Mucosa of descending colon (tissue), 3 donors: Measurements from ENCODE around the gene CENPX. TPM values are rescaled to one million over a fixed set of nuclear protein-coding genes. Genes with fewer than 3 reads are reported as not detected.

Experiments
- ATAC-seq: fragments of 200-7000 bp; cut with Tn5 transposase; one replicate; pipeline ENCODE4 v1.9.1; 2020; ENCODE audit warnings: mild to moderate bottlenecking, moderate library complexity
- DNase-seq, 3 donors: peaks; one replicate each; pipeline ENCODE4 v3.0.0-alpha.2; 2020
- H3K36me3 ChIP-seq: fragments of 200-600 bp; one replicate; pipeline ENCODE4 v1.8.0; 2021; ENCODE audit warnings: low read depth, mild to moderate bottlenecking
- H3K4me1 ChIP-seq: fragments of 200-600 bp; one replicate; pipeline ENCODE4 v1.8.0; 2021; ENCODE audit warnings: low read depth, mild to moderate bottlenecking
- H3K4me3 ChIP-seq: fragments of 200-600 bp; one replicate; pipeline ENCODE4 v1.8.0; 2021; ENCODE audit warnings: mild to moderate bottlenecking
- H3K9me3 ChIP-seq: fragments of 200-600 bp; one replicate; pipeline ENCODE4 v1.8.0; 2021; ENCODE audit warnings: mild to moderate bottlenecking
- intact Hi-C, 2 donors: fragments of 100-400 bp; cut with DNase I in 1 of 2; cut with micrococcal nuclease in 1 of 2; formaldehyde crosslinking; loops; one replicate each; pipeline versions ENCODE4 v1.11.0 to v1.11.1; 2022; cut with DNase I, micrococcal nuclease
- total RNA-seq, 3 donors: library from RNA; stranded (reverse); fragmentation: NEBNext Ultra II Directional in 2 of 3; extraction: Animal tissue kit (Norgen Biotek cat#: 25700) in 2 of 3; gene quantifications; one replicate each; pipeline versions ENCODE4 v1.2.1 to v1.2.4, GENCODE V29; 2021 to 2023
- TF ChIP-seq, protein P1 (sequence below): fragments of 200-600 bp; IDR thresholded peaks from one replicate; pipeline ENCODE4 v1.8.0; 2022; ENCODE audit warnings: antibody characterized with exemption, mild to moderate bottlenecking
- donor health status: DM: no; HTN: no; CAD: no; lungs with moderate emphysema.
- donor health status: DM: no; HTN: no; CAD: no.
- donor health status: DM: no; HTN: yes; CAD: no.

The CENPX gene
- total RNA-seq, 3 donors from 2014 or later: 76.3 to 114 (median 81.3) TPM

DNA sequence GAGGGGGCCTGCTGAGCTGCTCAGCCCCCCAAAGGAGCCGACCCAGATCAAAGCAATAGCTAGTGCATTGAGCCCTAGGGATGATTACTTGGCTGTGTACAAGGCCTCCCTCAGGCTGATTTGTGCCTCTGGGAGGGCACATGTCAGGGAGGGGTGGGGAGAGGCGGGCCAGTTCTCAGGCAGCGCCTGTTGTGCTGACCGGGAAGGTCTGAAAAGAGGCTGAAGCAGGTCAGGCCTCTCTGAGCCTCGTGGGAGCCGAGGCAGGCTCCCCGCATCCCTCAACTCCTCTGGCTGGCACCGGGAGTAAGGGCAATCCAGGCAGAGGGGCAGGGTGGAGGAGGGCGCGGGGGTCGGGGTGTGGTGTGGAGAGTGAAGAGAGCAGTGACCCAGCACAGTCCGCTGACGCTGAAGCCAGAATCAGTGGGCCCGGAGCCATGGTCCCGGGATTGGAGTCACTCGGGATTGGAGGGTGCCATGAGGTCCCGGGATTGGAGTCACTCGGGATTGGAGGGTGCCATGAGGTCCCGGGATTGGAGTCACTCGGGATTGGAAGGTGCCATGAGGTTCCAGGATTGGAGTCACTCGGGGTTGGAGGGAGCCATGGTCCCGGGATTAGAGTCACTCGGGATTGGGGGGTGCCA, 11.8 kb upstream of the CENPX start:
- ATAC-seq (no peak), DNase-seq (no peak)
- H3K9me3 ChIP-seq: no peaks in the 10 kb centered on the region
- H3K4me3 ChIP-seq: no peak overlapping the region
- TF ChIP-seq, protein P1, sequence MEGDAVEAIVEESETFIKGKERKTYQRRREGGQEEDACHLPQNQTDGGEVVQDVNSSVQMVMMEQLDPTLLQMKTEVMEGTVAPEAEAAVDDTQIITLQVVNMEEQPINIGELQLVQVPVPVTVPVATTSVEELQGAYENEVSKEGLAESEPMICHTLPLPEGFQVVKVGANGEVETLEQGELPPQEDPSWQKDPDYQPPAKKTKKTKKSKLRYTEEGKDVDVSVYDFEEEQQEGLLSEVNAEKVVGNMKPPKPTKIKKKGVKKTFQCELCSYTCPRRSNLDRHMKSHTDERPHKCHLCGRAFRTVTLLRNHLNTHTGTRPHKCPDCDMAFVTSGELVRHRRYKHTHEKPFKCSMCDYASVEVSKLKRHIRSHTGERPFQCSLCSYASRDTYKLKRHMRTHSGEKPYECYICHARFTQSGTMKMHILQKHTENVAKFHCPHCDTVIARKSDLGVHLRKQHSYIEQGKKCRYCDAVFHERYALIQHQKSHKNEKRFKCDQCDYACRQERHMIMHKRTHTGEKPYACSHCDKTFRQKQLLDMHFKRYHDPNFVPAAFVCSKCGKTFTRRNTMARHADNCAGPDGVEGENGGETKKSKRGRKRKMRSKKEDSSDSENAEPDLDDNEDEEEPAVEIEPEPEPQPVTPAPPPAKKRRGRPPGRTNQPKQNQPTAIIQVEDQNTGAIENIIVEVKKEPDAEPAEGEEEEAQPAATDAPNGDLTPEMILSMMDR: no peak
- no peaks in the 10 kb centered on the region for H3K36me3 ChIP-seq
- peaks cover 22% of the 10 kb centered on the region for H3K4me1 ChIP-seq
- intact Hi-C loops: loop anchor here (5.0 to 10.0 kb wide), 2 partner anchors 118 to 120 kb away; no protein-coding TSS in a partner anchor

DNA sequence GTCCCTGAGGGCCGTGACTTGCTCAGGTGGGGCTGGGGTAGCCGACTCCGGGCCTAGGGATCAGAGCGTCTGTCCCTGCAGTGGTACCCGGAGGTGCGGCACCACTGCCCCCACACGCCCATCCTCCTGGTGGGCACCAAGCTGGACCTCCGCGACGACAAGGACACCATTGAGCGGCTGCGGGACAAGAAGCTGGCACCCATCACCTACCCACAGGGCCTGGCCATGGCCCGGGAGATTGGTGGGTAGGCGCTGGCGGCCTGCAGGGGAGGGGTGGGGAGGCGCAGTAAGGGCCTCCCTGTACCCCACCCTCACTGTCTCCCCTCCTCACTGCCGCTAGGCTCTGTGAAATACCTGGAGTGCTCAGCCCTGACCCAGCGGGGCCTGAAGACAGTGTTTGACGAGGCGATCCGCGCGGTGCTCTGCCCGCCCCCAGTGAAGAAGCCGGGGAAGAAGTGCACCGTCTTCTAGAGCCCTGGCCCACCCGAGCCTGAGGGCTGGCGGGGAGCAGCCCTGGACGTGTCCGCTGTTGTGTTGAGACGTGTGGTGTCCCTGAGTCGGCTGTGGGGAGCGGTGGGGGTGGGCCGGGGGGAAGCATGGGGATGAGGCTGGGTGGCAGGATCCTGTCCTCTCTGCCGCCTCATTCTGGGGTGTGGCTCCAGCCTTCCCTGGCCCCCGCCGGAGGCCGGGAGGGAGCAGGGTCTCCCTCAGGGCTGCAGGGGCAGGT, 10.8 kb upstream of the CENPX start:
- intact Hi-C loops: loop anchor here (5.0 to 10.0 kb wide), 2 partner anchors 119 to 121 kb away; no protein-coding TSS in a partner anchor
- peaks cover 22% of the 10 kb centered on the region for H3K4me1 ChIP-seq
- ATAC-seq: no peak
- TF ChIP-seq, protein P1: no peak
- no peaks in the 10 kb centered on the region for H3K36me3 ChIP-seq
- DNase-seq: no peak
- no peaks in the 10 kb centered on the region for H3K9me3 ChIP-seq
- H3K4me3 ChIP-seq: no peak overlapping the region

DNA sequence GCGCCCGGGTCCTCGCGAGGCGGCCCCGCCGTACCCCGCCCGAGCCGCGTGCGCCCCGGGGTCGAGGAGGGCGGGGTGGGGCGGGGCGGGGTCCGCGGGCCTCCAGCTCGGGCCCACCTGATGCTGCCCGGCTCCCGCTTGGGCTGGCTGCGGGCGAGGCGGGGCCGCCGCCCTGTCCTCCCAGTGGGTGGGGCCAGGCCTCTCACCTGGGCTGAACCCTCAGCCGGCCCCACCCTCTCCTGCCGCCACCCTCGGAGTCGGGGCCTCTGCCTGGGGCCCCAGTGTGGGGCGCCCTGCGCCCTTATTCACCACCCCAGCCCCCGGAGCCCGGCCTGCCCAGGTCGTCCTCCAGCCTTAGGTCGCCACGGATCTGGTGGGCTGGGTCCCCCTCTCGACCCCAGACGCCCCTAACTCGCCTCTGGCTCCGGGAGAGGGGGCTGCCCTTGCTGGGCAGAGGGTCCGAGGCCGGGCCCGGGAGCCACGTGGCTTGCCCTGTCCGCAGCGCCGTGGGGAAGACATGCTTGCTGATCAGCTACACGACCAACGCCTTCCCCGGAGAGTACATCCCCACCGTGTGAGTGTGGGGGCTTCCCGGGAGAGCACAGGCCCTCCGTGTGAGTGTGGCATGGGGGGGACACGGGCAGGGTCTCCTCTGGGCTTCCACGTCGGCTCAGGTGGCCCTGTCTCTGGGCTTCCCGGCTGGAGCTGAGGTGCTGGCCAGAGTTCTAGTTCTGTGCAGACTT, 9.4 kb upstream of the CENPX start:
- ATAC-seq (peak; percentile 65), DNase-seq (peak; percentile 79 to 87 (median 84))
- H3K36me3 ChIP-seq: no peaks in the 10 kb centered on the region
- peaks cover 19% of the 10 kb centered on the region for H3K4me1 ChIP-seq
- no peaks in the 10 kb centered on the region for H3K9me3 ChIP-seq
- H3K4me3 ChIP-seq: no peak overlapping the region
- intact Hi-C loops: loop anchor here (5.0 to 10.0 kb wide), 2 partner anchors 120 to 123 kb away; no protein-coding TSS in a partner anchor
- TF ChIP-seq, protein P1: no peak

DNA sequence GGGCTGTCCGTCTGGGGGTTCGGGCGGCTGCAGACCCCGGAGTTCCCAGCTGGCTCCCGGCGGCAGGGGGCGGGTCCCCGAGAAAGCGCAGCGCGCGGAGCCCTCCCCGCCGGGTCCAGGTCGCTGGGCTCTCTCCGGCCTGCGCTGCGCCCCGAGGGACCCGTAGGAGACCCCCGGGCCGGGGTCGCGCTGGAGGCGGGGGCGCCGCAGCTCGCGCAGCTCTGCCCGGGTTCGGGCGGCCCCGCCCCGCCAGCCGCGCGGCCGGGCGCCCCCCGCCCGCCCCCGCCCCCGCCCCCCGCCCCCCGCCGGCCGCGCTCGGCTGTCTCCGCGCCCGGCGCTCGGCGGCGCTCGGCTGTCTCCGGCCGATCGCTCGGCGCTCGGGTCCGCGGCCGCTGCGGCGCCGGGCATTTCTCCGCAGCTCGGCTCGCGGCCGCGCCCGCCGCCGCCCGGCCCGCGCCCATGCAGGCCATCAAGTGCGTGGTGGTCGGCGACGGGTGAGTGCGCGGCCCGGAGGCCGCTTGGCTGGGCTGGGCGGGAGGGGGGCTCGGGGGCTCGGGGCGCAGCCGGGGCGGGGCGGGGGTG, 8.7 kb upstream of the CENPX start, which contains the start of gene RAC3:
RAC3 (plus strand) TSS at position 376 of the 582 bp plus-strand sequence; CDS start at position 460, 84 bp downstream.
- intact Hi-C loops: loop anchor here (5.0 to 10.0 kb wide), 2 partner anchors 121 to 123 kb away; no protein-coding TSS in a partner anchor
- peak; percentile 13 for ATAC-seq
- H3K9me3 ChIP-seq: no peaks in the 10 kb centered on the region
- H3K4me3 ChIP-seq: no peak within 1 kb of the TSS
- TF ChIP-seq, protein P1: no peak
- H3K4me1 ChIP-seq: peaks cover 16% of the 10 kb centered on the region
- H3K36me3 ChIP-seq: no peaks in the 10 kb centered on the region
- DNase-seq: no peak
